ENCODE results near the gene HS3ST2. TPM values are rescaled to one million over a fixed set of nuclear protein-coding genes. Genes with fewer than 3 reads are reported as not detected.

The HS3ST2 gene
- total and polyA plus RNA-seq, 2 donors (not counting 3 experiments of a cell fraction or from before 2014, with no cell fraction given): not detected

DNA sequence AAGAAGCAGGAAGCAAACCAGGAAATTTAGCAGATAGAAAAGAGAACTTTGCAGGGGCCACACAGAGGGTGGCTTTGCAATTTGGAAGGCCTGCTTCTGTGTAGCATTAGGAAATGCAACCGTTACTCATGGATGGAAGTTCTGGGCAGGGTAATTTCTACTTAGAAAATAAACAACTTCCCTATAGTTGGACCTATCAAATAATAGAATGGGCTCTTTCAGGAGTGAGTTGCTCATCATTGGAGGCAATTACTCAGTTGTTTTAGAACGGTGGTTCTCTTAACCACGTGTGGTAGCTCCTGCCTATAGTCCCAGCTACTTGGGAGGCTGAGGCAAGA lies 25.8 kb upstream of the HS3ST2 start:
- no peaks in the 10 kb centered on the region for H4K20me1 ChIP-seq (replicated peaks; ENCODE audit: control insufficient read depth, extremely low read depth, insufficient read depth, low read length)
- intact Hi-C loops (cut with micrococcal nuclease) (no loop called here), dilution Hi-C loops (cut with MboI; ENCODE audit: extremely low pct_ligation_motif_present, low sequenced_read_pairs) (no loop called here)
- DNase-seq (ENCODE audit: low read depth, low spot score): no peak
- H3K4me3 ChIP-seq (replicated peaks in 1 of 3; ENCODE audit: insufficient read depth in 1 of 3, low read depth in 1 of 3, low read length in 3 of 3): no peak overlapping the region
- BruUV-seq (replicated peaks): no TSS peak
- POLR2A ChIA-PET: no interaction called here
- no peak overlapping the region for H3K4me2 ChIP-seq (ENCODE audit: insufficient read depth, low read length)
- H2AFZ ChIP-seq (ENCODE audit: low read depth, low read length): no peak overlapping the region
- CTCF ChIA-PET: no interaction called here
- H3K79me2 ChIP-seq (ENCODE audit: control insufficient read depth, insufficient read depth, low read length): no peaks in the 10 kb centered on the region
- no peaks in the 10 kb centered on the region for H3K9me3 ChIP-seq (replicated peaks; ENCODE audit: control insufficient read depth, insufficient read depth, low read length)
- no peak for TF ChIP-seq JUN (IDR thresholded peaks at IDR 0.05; ENCODE audit: borderline replicate concordance, insufficient read depth, insufficient read length, low read depth)
- no peak for TF ChIP-seq EZH2 (IDR thresholded peaks at IDR 0.05; ENCODE audit: borderline replicate concordance, low read depth, low read length, severe bottlenecking)
- TF ChIP-seq, protein P1, sequence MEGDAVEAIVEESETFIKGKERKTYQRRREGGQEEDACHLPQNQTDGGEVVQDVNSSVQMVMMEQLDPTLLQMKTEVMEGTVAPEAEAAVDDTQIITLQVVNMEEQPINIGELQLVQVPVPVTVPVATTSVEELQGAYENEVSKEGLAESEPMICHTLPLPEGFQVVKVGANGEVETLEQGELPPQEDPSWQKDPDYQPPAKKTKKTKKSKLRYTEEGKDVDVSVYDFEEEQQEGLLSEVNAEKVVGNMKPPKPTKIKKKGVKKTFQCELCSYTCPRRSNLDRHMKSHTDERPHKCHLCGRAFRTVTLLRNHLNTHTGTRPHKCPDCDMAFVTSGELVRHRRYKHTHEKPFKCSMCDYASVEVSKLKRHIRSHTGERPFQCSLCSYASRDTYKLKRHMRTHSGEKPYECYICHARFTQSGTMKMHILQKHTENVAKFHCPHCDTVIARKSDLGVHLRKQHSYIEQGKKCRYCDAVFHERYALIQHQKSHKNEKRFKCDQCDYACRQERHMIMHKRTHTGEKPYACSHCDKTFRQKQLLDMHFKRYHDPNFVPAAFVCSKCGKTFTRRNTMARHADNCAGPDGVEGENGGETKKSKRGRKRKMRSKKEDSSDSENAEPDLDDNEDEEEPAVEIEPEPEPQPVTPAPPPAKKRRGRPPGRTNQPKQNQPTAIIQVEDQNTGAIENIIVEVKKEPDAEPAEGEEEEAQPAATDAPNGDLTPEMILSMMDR (IDR thresholded peaks at IDR 0.05; ENCODE audit: extremely low read depth in 1 of 2, insufficient read depth in 1 of 2, low read depth in 1 of 2, low read length in 2 of 2): no peak
- no peak for TF ChIP-seq GATA2 (IDR thresholded peaks at IDR 0.05; ENCODE audit: insufficient read depth, insufficient read length, low read depth, low read length)
- TF ChIP-seq POLR2A (IDR thresholded peaks at IDR 0.05; ENCODE audit: low read depth, low read length): no peak
- TF ChIP-seq, protein P2, sequence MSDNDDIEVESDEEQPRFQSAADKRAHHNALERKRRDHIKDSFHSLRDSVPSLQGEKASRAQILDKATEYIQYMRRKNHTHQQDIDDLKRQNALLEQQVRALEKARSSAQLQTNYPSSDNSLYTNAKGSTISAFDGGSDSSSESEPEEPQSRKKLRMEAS (IDR thresholded peaks at IDR 0.05; ENCODE audit: insufficient read depth, insufficient read length): no peak
- no peak for TF ChIP-seq MYC (IDR thresholded peaks at IDR 0.05; ENCODE audit: low read depth, low read length)
- TF ChIP-seq POLR2AphosphoS5 (IDR thresholded peaks at IDR 0.05; ENCODE audit: insufficient read depth, low read depth, low read length): no peak
- no peak for TF ChIP-seq FOS (IDR thresholded peaks at IDR 0.05; ENCODE audit: borderline replicate concordance, insufficient read depth, low read length)
- no peak overlapping the region for H3K27ac ChIP-seq (ENCODE audit: insufficient read depth, low read depth, low read length)
- H3K9ac ChIP-seq (replicated peaks; ENCODE audit: extremely low read depth, insufficient read depth, low read length): no peak overlapping the region
- FAIRE-seq: no peak
- no peaks in the 10 kb centered on the region for H3K4me1 ChIP-seq (ENCODE audit: control insufficient read depth, extremely low read depth, insufficient read depth, low read length)
- no peaks in the 10 kb centered on the region for H3K36me3 ChIP-seq (ENCODE audit: control insufficient read depth in 2 of 2, extremely low read depth in 1 of 2, insufficient read depth in 2 of 2, low read length in 2 of 2)
- H3K27me3 ChIP-seq (ENCODE audit: control insufficient read depth in 2 of 2, insufficient read depth in 2 of 2, low read length in 2 of 2): no peaks in the 10 kb centered on the region
- H3K9me1 ChIP-seq (replicated peaks; ENCODE audit: control insufficient read depth, extremely low read depth, insufficient read depth, low read length): no peaks in the 10 kb centered on the region

All from endothelial cell of umbilical vein (primary cell).